Measurements from ENCODE around the gene AXIN1.
"Not testable (repeated sequence)": the region's sequence is repeated elsewhere in the genome, so short reads cannot be mapped to it uniquely, and the experiment has no call there.

The AXIN1 gene, protein sequence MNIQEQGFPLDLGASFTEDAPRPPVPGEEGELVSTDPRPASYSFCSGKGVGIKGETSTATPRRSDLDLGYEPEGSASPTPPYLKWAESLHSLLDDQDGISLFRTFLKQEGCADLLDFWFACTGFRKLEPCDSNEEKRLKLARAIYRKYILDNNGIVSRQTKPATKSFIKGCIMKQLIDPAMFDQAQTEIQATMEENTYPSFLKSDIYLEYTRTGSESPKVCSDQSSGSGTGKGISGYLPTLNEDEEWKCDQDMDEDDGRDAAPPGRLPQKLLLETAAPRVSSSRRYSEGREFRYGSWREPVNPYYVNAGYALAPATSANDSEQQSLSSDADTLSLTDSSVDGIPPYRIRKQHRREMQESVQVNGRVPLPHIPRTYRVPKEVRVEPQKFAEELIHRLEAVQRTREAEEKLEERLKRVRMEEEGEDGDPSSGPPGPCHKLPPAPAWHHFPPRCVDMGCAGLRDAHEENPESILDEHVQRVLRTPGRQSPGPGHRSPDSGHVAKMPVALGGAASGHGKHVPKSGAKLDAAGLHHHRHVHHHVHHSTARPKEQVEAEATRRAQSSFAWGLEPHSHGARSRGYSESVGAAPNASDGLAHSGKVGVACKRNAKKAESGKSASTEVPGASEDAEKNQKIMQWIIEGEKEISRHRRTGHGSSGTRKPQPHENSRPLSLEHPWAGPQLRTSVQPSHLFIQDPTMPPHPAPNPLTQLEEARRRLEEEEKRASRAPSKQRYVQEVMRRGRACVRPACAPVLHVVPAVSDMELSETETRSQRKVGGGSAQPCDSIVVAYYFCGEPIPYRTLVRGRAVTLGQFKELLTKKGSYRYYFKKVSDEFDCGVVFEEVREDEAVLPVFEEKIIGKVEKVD

DNA sequence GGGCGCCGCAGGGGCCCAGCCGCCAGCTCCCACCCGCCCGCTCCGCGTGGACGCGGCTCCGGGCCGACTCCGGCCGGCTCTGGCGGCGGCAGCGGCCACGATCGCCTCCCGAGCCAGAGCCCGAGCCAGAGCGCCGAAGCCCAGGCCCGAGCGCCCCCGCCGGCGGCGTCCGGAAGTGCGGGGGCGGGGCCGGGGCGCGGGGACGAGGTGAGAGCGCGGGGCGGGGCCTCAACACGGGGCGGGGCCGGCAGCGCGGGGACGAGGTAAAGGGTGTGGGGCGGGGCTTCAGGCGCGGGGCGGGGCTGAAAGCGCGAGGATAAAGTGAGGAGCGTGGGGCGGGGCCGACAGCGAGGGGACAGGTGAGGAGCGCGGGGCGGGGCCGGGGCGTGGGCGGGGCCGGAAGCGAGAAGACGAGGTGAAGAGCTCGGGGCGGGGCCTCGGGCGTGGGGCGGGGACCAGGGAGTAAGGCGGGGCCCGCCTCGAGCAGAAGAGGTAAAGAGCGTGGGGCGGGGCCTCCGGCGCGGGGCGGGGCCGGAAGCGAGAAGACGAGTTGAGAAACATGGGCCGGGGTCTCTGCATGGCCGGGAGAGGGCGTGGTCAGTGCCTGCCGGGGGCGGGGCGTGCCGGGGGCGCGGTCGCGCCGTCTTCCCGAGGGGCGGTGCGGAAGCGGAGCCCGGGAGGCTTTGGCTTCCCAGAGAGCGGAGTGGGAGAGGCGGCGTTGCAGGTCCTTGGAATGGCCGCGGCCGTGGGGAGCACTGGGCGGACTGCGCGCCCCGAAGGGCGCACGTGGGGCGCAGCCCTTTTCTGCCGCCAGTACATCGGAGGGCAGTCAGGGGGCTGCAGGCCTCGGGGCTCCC lies at the start of gene AXIN1:
Gene AXIN1 (minus strand): TSS at position 177 of the 857 bp plus-strand sequence. CDS start 5,698 bp downstream, outside the sequence.
- DNase-seq = peak; percentile 89

DNA sequence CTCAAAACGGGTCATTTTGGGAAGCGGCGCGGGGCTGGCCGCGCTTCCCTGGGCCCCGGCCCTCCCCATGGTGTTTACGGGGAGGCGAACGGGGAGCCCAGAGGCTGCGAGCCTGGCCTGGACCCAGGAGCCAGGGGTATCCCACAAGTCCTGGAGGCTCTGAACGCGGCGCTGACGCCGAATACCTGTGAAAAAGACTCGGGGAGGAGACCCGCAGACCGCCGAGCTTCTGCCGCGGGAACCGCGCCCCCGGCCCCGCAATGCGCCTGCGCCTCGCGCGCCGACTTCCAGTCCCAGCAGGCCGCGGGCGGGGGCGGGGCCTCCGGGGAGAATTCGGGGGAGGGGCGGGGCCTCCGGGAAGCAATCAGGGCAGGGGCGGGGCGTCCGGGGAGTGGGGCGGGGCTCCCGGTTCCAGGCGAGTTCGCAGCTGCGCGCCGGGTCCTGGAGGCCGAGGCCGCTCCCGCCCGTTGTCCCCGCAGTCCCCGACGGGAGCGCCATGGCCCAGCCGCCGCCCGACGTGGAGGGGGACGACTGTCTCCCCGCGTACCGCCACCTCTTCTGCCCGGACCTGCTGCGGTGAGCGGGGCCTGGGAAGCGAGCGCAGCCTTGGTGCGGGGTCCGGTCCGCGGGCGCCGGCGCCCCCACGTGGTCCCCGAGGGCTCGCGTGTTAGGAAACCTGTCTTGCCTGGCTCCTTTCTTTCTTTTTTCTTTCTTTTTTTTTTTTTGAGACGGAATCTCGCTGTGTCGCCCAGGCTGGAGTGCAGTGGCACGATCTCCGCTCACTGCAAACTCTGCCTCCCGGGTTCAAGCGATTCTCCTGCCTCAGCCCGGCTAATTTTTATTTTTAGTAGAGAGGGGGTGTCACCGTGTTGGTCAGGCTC lies 49.2 kb upstream of the AXIN1 start, which contains the start of gene DECR2:
Gene DECR2 (plus strand): TSS at position 418 of the 881 bp plus-strand sequence. CDS start 79 bp downstream, at position 497.
- DNase-seq = peak; percentile 70

DNA sequence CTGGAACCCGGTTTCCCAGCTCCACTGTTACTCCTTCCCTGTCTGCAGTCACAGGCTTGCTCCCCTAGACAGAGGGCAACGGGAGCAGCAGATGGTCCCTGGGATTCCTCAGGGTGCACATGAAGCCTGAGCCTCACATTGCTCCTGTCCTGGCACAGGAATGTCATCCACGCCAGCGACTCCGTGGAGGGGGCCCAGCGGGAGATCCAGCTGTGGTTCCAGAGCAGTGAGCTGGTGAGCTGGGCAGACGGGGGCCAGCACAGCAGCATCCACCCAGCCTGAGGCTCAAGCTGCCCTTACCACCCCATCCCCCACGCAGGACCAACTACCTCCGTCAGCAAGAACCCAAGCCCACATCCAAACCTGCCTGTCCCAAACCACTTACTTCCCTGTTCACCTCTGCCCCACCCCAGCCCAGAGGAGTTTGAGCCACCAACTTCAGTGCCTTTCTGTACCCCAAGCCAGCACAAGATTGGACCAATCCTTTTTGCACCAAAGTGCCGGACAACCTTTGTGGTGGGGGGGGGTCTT lies 47.6 kb upstream of the AXIN1 start:
- DNase-seq = no peak

DNA sequence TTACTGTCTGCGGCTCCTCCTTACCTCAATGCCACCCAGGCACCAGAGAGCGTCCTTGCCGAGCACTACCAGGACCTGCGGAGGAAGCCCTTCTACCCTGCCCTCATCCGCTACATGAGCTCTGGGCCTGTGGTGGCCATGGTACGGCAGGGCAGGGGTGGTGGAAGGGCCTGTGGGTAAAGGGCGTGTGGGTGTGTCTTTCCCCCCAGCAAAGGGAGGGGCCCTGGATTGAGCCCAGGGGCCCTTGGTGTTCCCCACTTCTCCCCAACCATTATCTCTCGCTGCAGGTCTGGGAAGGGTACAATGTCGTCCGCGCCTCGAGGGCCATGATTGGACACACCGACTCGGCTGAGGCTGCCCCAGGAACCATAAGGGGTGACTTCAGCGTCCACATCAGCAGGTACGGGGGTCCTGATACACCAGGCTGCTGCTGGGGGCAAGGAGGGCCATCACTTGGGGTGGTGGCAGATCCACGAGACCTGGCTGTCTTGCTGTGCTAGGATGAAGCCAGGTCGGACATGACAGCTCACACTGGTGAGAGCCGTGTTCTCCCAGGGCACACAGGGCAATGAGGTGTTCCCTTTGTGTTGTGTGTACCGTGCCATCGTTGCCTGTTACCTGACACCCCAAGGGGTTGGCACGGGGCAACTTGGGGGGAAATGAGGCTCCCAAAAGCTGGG lies 47.0 kb upstream of the AXIN1 start:
- no peak for DNase-seq

DNA sequence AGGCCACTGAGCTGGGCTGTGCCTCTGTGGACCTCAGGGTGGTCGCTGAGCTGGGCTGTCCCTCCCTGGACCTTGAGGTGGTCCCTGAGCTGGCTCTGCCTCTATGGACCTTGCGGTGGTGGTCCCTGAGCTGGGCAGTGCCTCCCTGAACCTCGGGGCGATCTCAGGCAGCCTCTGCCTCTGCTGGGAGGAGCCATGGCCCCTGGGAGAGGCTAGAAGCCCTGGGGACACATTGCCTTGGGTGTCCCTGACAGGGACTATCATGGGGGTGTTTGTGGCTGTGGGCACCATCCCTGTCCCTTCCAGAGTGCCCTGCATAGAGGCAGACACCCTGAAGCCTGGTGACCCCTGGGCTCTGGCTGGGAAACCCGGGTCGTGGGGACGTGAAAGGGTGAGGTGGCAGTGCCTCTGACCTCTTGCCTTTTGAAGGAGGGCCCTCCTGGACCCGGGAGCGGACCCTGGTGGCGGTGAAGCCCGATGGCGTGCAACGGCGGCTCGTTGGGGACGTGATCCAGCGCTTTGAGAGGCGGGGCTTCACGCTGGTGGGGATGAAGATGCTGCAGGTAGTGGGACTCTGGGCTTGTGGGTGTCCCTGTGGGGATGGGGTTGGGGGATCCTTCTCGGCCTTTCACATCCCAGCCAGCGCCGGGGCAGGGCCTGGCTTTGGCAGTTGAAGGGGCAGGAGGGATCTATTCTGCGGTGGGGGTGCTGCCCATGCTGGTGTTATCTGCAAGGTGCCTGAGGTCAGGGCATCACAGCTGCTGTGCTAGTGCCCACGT lies 46.2 kb upstream of the AXIN1 start:
- DNase-seq = no peak

DNA sequence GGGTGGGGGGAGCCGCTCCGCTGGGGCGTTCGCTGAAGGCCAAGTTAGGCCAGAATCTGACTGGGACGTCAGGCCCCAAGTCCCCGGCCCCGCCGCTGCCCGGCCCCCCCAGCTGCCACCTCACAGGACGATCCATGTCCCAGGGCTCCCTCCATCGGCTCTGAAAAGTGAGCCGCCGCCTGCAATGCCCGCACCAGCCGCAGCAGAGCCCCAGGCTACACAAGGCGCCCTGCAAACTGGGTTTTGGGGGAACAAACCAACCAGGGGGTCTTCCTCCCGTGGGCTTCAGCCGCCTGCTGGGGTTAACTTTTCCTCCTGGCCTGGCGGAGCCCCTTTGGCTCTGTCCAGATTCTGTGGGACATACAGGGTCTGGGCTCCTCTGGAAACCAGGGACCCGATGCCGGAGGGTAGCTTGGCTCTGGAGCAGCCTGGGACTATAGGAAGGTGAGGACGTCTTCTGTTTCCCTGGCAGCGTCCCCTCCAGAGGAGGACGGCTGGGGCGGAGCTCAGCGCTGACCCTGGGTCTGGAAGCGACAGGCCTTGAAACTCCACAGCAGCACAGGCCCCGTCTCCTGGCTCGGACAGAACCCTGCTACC lies 45.3 kb upstream of the AXIN1 start:
- DNase-seq = no peak

DNA sequence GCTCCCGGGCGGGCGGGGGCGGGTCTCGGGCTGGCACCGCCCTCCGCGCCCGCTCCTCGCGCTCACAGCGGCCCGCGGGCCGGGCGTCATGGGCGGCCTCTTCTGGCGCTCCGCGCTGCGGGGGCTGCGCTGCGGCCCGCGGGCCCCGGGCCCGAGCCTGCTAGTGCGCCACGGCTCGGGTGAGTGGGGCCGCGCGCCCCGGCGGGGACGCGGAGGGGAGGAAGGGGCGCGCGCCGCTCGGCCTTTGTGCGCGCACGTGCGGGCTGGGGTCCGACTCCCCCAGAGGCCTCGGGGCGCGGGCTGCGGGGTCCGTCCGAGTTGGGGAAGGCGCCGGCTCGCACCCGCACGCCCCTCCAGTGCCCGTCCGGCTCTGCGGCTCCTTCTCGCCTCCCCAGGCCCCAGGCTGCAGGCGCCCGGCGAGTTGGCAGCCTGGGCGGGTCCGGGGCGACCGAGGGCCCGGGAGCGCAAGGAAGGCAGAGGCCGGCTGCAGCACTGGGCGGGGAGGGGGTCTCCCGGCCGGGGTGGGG lies 44.7 kb upstream of the AXIN1 start, which contains the start of gene NME4:
Gene NME4 (plus strand): TSS at position 65 of the 527 bp plus-strand sequence. CDS start 24 bp downstream, at position 89.
- DNase-seq = no peak

DNA sequence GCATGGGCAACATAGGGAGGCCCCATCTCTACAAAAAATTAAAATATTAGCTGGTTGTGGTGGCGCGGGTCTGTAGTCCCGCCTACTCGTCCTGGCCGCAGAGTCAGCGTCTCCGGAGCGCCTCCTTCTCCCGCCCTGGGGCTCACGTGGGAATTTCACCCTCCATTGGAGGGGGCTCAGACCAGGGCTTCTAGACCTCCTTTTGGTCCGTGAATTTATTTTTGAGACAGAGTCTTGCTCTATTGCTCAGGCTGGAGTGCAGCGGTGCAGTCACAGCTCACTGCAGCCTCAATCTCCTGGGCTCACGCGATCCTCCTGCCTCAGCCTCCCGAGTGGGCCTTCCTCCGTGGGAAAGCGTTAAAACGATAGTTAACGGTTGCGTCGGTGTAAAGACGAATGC lies 44.1 kb upstream of the AXIN1 start:
- no peak for DNase-seq

DNA sequence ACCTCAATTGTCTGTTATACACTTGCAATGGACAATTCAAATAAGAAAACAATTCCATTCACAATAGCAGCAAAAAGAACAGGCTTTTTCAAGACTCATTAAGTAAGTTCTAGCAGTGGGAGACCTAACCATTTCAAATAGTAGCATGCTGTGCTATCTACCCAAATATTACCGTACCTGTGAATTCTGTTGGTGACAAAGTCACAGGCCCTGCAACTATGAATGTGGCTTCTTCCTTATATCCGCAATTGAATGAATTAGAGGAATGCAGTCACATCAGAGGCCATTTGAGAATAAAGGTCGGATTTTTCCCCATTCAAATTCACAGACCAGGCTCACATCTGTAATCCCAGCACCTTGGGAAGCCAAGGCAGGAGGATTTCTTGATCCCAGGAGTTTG lies 43.7 kb upstream of the AXIN1 start:
- DNase-seq = no peak

DNA sequence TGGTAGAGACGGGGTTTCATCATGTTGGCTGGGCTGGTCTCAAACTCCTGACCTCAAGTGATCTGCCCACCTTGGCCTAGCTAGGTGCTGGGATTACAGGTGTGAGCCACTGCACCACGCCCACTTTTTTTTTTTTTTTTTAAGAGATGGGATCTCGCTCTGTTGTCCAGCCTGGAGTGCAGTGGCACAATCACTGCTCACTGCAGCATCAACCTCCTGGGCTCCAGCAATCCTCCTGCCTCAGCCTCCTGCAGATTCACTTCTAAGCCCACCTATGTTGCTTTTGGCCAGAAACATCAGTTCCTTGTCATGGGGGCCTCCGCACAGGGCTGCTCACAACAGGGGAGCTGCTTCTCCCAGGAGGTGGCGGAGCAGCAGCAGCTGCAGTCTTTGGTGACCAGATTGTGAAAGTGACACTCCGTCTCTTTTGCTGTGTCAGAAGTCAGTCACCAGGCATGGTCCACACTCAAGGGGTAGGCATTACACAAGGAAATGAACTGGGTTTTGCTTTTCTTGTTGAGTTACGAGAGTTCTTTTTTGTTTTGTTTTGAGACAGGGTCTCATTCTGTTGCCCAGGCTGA lies 40.0 kb upstream of the AXIN1 start:
- DNase-seq = no peak

DNA sequence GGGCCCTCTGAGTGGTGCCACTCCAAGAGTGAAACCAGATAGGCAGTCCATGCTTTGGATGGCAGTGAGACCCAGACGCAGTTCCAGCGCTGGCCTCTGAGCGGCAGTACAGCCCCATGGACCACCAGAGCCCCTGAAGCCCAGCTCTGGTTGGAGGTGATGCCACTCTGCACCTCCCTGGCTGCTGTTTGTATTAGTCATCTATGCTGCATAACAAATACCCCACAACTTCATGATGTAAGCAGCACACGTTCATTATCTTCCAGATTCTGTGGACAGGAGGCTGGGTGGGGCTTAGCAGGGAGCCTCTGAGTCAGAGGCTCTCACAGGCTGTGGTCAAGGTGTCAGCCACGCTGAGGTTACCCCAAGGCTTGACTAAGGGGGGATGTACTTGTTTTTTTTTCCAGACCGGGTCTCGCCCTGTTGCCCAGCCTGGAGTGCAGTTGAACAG lies 39.4 kb upstream of the AXIN1 start:
- DNase-seq = peak; percentile 20

DNA sequence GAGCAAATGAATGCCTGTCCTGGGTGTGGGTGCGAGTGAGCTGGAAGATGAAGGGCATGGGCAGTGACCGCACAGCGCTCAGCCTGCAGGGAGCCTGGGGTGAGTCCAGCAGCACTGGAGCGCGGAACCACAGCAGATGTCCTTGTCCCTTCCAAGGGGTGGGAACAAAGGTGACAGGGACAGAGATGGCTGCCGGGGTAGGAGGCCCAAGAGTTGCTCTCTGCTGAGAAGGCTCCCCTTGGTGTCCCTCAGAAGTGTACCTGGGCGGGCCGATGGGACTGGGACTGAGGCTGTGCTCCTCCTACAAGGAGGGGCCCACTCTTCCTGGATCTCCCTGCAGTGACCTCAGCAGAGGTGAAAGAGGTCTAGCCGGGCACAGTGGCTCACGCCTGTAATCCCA lies 36.8 kb upstream of the AXIN1 start:
- no peak for DNase-seq

DNA sequence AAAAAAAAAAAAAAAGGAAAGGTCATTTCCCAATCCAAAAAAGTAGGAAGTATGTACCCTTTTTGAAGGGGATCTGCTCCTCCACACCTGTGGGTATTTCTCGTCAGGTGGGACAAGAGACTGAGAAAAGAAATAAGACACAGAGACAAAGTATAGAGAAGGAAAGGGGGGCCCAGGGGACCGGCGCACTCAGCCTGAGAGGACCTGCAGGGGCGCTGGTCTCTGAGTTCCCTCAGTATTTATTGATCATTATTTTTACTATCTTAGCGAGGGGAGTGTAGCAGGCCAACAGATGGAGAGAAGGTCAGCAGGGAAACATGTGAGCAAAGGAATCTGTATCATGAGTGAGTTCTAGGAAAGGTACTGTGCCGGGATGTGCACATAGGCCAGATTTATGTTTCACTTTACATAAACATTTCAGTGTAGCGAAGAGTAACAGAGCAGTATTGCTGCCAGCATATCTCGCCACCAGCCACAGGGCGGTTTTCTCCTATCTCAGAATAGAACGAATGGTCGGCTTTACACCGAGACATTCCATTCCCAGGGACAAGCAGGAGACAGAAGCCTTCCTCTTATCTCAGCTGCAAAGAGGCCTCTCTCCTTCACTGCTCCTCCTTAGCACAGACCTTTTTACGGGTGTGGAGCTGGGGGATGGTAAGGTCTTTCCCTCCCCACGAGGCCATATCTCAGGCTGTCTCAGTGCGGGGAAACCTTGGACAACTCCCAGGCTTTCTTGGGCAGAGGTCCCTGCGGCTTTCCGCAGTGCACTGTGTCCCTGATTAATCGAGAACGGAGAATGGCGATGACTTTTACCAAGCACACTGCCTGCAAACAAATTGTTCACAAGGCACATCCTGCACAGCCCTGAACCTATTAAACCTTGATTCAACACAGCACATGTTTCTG lies 35.5 kb upstream of the AXIN1 start:
- DNase-seq = not testable (repeated sequence)

DNA sequence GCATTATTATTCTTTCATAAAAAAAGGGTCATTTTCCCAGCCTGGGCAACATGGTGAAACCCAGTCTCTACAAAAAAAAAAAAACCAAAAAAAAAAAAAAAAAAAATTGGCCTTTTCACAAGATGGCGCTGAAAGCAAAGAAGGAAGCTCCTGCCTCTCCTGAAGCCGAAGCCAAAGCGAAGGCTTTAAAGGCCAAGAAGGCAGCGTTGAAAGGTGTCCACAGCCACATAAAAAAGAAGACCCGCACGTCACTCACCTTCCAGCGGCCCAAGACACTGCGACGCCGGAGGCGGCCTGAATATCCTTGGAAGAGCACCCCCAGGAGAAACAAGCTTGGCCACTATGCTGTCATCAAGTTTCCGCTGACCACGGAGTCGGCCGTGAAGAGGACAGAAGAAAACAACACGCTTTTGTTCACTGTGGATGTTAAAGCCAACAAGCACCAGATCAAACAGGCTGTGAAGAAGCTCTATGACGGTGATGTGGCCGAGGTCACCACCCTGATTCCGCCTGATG lies 34.2 kb upstream of the AXIN1 start:
- DNase-seq = no peak

DNA sequence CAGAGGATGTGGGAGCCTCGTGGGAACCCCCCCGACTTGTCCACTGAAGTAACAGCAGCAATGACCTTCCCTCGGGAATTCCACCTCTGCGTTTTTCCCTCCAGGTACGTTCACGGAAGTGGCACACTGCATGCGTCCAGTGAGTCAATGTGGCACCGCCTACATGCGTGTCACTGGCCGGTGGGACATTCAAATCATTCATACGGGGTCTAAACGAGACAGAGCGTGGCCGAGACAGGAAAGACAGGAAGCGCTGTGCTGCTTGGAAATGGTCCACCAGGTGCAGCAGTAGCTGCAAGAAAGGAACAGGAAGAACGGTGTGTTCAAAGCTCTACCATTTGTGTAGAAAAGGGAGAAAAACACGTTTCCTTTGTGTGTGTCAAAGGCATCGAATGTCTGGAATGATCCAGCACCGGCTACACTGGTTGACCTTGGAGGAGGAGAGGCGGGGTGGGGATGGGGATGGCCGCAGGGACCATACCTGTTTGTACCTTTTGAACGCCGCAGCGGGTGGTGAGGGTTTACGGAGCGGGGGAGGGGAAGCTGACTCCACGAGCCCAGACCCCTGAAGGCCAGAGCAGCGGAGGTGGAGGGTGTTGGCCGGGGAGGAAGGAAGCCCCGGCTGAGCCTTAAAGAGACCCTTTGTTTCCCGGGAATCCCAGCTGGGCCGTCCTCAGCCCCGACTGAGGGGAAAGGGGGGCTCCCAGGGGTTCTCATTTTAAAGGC lies 31.0 kb upstream of the AXIN1 start:
- DNase-seq = peak; percentile 6
